K562 (cell line): ENCODE data around the gene RPS6KL1. TPM values are rescaled to one million over a fixed set of nuclear protein-coding genes. Genes with fewer than 3 reads are reported as not detected.

Source experiments
- ATAC-seq: fragments of 200-7000 bp; cut with Tn5 transposase; 3 replicates; pipeline ENCODE4 v1.9.1; 2020; ENCODE audit warnings: moderate library complexity
- BruUV-seq: library from RNA; stranded (reverse); fragments of 400-500 nt; replicated peaks from 2 replicates; lab custom pipeline; 2021; lab: Mats Ljungman, UMichigan
- CTCF ChIA-PET: fragments of 300-600 bp; formaldehyde crosslinking; extraction: SDS; loops from one replicate; lab custom pipeline; 2021; ENCODE audit warnings: low intra/inter-chr PET ratio; lab: Yijun Ruan, JAX
- POLR2A ChIA-PET: fragments of 300-600, 350-650 bp; sonication (Branson Sonifier 250); formaldehyde crosslinking; extraction: SDS; loops from one replicate; lab custom pipeline; 2021; ENCODE audit warnings: antibody characterized with exemption, inconsistent platforms; lab: Yijun Ruan, JAX
- DNase-seq, 4 experiments: peaks; one replicate each; pipeline versions ENCODE4 v3.0.0 to v3.0.0-alpha.2; 2011 to 2018; ENCODE audit warnings: low spot score in 3 of 4, mixed read lengths in 3 of 4; ENCODE audit errors: extremely low read depth in 1 of 4
- FAIRE-seq: peaks from 2 replicates; lab custom pipeline; 2011; peaks lifted over from hg19 to GRCh38; lab: Jason Lieb, UNC
- H2AFZ ChIP-seq: 2 replicates; pipeline ENCODE4 v1.6.0; 2011; ENCODE audit warnings: low read depth, low read length, control low read depth, inconsistent platforms
- H3K27ac ChIP-seq: fragments of 200-600 bp; 3 replicates; pipeline ENCODE4 v1.8.0; 2011; ENCODE audit warnings: low read depth, mild to moderate bottlenecking, control low read depth, inconsistent platforms, low read length, moderate library complexity, mixed read lengths; ENCODE audit errors: extremely low read depth
- H3K27me3 ChIP-seq, 2 experiments: fragments of 300-600 bp in 1 of 2; 2 replicates in 1 of 2; 3 replicates in 1 of 2; pipeline versions ENCODE4 v1.6.0 to v1.8.0; 2011; ENCODE audit warnings: inconsistent platforms in 2 of 2, low read length in 2 of 2, mild to moderate bottlenecking in 1 of 2, mixed read lengths in 1 of 2, moderate library complexity in 1 of 2; ENCODE audit not compliant: control insufficient read depth in 2 of 2, insufficient read depth in 2 of 2
- H3K36me3 ChIP-seq: fragments of 300-600 bp; 3 replicates; pipeline ENCODE4 v1.8.0; 2011; ENCODE audit warnings: mild to moderate bottlenecking, low read length, inconsistent platforms; ENCODE audit not compliant: control insufficient read depth, insufficient read depth
- H3K4me1 ChIP-seq, 2 experiments: fragments of 200-600 bp in 1 of 2; replicated peaks in 1 of 2; 2 replicates in 1 of 2; 3 replicates in 1 of 2; pipeline versions ENCODE4 v1.5.1 to v1.8.0; 2011; ENCODE audit warnings: inconsistent platforms in 2 of 2, low read length in 2 of 2, mild to moderate bottlenecking in 1 of 2, mixed read lengths in 1 of 2, moderate library complexity in 1 of 2; ENCODE audit not compliant: control insufficient read depth in 2 of 2, insufficient read depth in 2 of 2
- H3K4me2 ChIP-seq: 2 replicates; pipeline ENCODE4 v1.6.1; 2011; ENCODE audit warnings: low read length, control low read depth, inconsistent platforms, mixed read lengths; ENCODE audit not compliant: insufficient read depth
- H3K4me3 ChIP-seq: fragments of 200-600 bp; sonication (generic), shearing (Covaris generic); 2 replicates; pipeline ENCODE4 v1.5.1; 2016; ENCODE audit warnings: control low read depth, inconsistent platforms
- H3K79me2 ChIP-seq: fragments of 200-600 bp; 3 replicates; pipeline ENCODE4 v1.8.0; 2011; ENCODE audit warnings: low read length, inconsistent platforms; ENCODE audit not compliant: control insufficient read depth, insufficient read depth
- H3K9ac ChIP-seq, 2 experiments: 2 replicates each; pipeline versions ENCODE4 v1.6.0 to v1.6.1; 2011; ENCODE audit warnings: low read depth in 2 of 2, low read length in 2 of 2, control low read depth in 1 of 2, inconsistent platforms in 1 of 2, mild to moderate bottlenecking in 1 of 2, mixed read lengths in 1 of 2; ENCODE audit not compliant: insufficient read depth in 1 of 2
- H3K9me1 ChIP-seq: one replicate; pipeline ENCODE4 v1.6.0; 2011; ENCODE audit warnings: inconsistent platforms, mild to moderate bottlenecking, low read length, moderate library complexity; ENCODE audit not compliant: control insufficient read depth, insufficient read depth
- H3K9me3 ChIP-seq: replicated peaks from 2 replicates; pipeline ENCODE4 v1.5.1; 2011; ENCODE audit warnings: low read depth, low read length, inconsistent platforms; ENCODE audit not compliant: control insufficient read depth, insufficient read depth
- H4K20me1 ChIP-seq: replicated peaks from 2 replicates; pipeline ENCODE4 v1.6.1; 2011; ENCODE audit warnings: low read length, inconsistent platforms, mixed read lengths; ENCODE audit not compliant: control insufficient read depth, insufficient read depth
- ARNT ChIP-seq, 2 experiments: fragments of 450-650 bp; IDR thresholded peaks; 2 replicates each; pipeline ENCODE4 v1.6.1; 2016; ENCODE audit warnings: mild to moderate bottlenecking in 1 of 2
- FOXA1 ChIP-seq: fragments of 450-650 bp; IDR thresholded peaks from 2 replicates; pipeline ENCODE4 v1.6.1; 2016; ENCODE audit warnings: mild to moderate bottlenecking, borderline replicate concordance
- JUN ChIP-seq, 2 experiments: sonication (generic) in 1 of 2; formaldehyde crosslinking in 1 of 2; IDR thresholded peaks; 2 replicates each; pipeline versions ENCODE4 v1.6.1 to v1.8.0; 2012 to 2022; ENCODE audit warnings: borderline replicate concordance in 2 of 2, mild to moderate bottlenecking in 2 of 2, improper control_type of control experiment in 1 of 2, low read depth in 1 of 2, low read length in 1 of 2, missing genetic modification reagents in 1 of 2
- PRDM10 ChIP-seq: fragments of 450-650 bp; IDR thresholded peaks from 2 replicates; pipeline ENCODE4 v1.6.1; 2018; ENCODE audit not compliant: partially characterized antibody
- SREBF2 ChIP-seq: sonication (generic); formaldehyde crosslinking; IDR thresholded peaks from 2 replicates; pipeline ENCODE4 v1.4.0; 2020; ENCODE audit warnings: mild to moderate bottlenecking, missing genetic modification reagents
- TAF9B ChIP-seq: fragments of 450-650 bp; IDR thresholded peaks from 2 replicates; pipeline ENCODE4 v1.6.1; 2018; ENCODE audit warnings: mild to moderate bottlenecking; ENCODE audit not compliant: partially characterized antibody
- WGBS: fragments of 100-300 bp; shearing (Covaris generic); methylation state at CpG from one replicate; pipeline ENCODE4 v1.1.6; 2016; ENCODE audit warnings: low coverage, mixed read lengths; ENCODE audit not compliant: insufficient coverage; ENCODE audit errors: missing lambda C conversion rate; 5-methylcytosine and 5-hydroxymethylcytosine counted together
- in situ Hi-C: fragments of 300-500 bp; cut with MboI; formaldehyde crosslinking; loops from 4 replicates; pipeline ENCODE4 v1.15.0; 2018; ENCODE audit warnings: inconsistent platforms, mixed read lengths
- intact Hi-C: fragments of 100-400 bp; cut with micrococcal nuclease; formaldehyde crosslinking; loops from 2 replicates; pipeline ENCODE4 v1.14.2; 2022
- polyA plus RNA-seq, 8 experiments: library from polyadenylated mRNA; depleted of rRNA in 4 of 8; stranded (reverse) in 5 of 8; unstranded in 3 of 8; fragments of >200 nt; fragmentation: Nextera tagmentation in 2 of 8; fragmentation: Illumina TruSeq in 1 of 8; extraction: Ambion mirVana in 2 of 8; extraction: Trizol in 1 of 8; gene quantifications; 2 replicates each; pipeline versions ENCODE4 v1.2.1 to v1.2.3, GENCODE V29; 2011 to 2014; ENCODE audit warnings: inconsistent platforms in 1 of 8, missing spikeins in 1 of 8
- total RNA-seq, 7 experiments: library from RNA; depleted of rRNA in 6 of 7; stranded (reverse); fragments of >200 nt in 6 of 7; fragmentation: Illumina TruSeq in 2 of 7; extraction: Trizol in 2 of 7; gene quantifications; 2 replicates each; pipeline versions ENCODE4 v1.2.1 to v1.2.3, GENCODE V29; 2011 to 2021; ENCODE audit warnings: low replicate concordance in 1 of 7

Gene RPS6KL1
- total and polyA plus RNA-seq, 9 of the 15 experiments (the other 6 are each of a cell fraction or from before 2014, with no cell fraction given) = 0.91 to 15.5 (median 8.1) TPM

- TF ChIP-seq PRDM10 (no peak), JUN (IDR thresholded peaks at IDR 0.05; ENCODE audit: borderline replicate concordance, low read depth, low read length) (no peak), JUN (CRISPR knock-in tag; IDR thresholded peaks at IDR 0.05; ENCODE audit: borderline replicate concordance) (no peak), TAF9B (no peak), ARNT (IDR thresholded peaks at IDR 0.05) (no peak), FOXA1 (no peak)
- TF ChIP-seq, all 486 proteins: peak for 0
Measured at GRCh38 chr14:74898694-74899093, 24.4 kb downstream of the RPS6KL1 start (continued).

GRCh38 chr14:74898083-74898482 lies 25.0 kb downstream of the RPS6KL1 start:
- Histone ChIP-seq H3K9me1 (no peaks in the 10 kb centered on the region), H3K9me3 (no peaks in the 10 kb centered on the region), H3K4me1 (no peaks in the 10 kb centered on the region; a peak in 1 of 5 replicates), H3K27me3 (no peaks in the 10 kb centered on the region), H3K27ac (no peak overlapping the region), H3K9ac (no peak overlapping the region), H4K20me1 (no peaks in the 10 kb centered on the region; the same call in 1 of the 2 replicates), H3K4me2 (no peak overlapping the region), H3K4me3 (no peak overlapping the region)
- no peak for DNase-seq
- intact Hi-C loops (no loop called here), in situ Hi-C loops (no loop called here)
- no peak for ATAC-seq
- CTCF ChIA-PET = no interaction called here
- TF ChIP-seq JUN (IDR thresholded peaks at IDR 0.05; ENCODE audit: borderline replicate concordance, low read depth, low read length) (no peak), JUN (CRISPR knock-in tag; IDR thresholded peaks at IDR 0.05; ENCODE audit: borderline replicate concordance) (no peak), SREBF2 (CRISPR knock-in tag) (no peak)
- TF ChIP-seq, all 486 proteins: peak for 0
- Histone ChIP-seq H2AFZ (no peak overlapping the region), H3K36me3 (peaks cover 98% of the 10 kb centered on the region), H3K79me2 (no peaks in the 10 kb centered on the region)
- POLR2A ChIA-PET = interaction anchor here (0.6 to 1.6 kb wide), 2 partner anchors 10 to 1390 kb away, joined by 3 to 7 read pairs; no protein-coding TSS in a partner anchor
- BruUV-seq = no TSS peak
- no peak for FAIRE-seq
- 89% methylated on average over 2 of the region's 2 CpGs for WGBS
